GM12865 (cell line): ENCODE results near the gene DHX9.

ENCODE experiments used
- DNase-seq: peaks from one replicate; pipeline ENCODE4 v3.0.0; 2010; ENCODE audit warnings: low read depth
- H3K4me3 ChIP-seq: 2 replicates; pipeline ENCODE4 v1.5.1; 2011; ENCODE audit warnings: mild to moderate bottlenecking, low read depth, low read length, control low read depth
- CTCF ChIP-seq: IDR thresholded peaks from 2 replicates; pipeline ENCODE4 v1.5.1; 2011; ENCODE audit warnings: low read length, control low read depth, low read depth, inconsistent platforms; ENCODE audit not compliant: insufficient read depth; ENCODE audit errors: missing control alignments

DHX9 gene

DNA sequence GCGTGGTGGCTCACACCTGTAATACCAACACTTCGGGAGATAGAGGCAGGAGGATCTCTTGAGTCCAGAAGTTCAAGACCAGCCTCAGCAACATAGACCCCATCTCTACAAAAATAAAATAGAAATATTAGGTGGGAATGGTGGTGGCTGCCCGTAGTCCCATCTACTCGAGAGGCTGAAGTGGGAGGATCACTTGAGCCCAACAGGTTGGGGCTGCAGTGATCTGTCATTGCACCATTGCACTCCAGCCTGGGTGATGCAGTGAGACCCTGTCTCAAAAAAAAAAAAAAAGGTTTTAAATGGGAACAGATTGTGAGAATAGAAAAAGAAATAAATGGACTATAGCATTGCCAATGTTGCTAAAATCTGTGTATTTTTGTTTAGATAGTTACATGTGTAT is 11.2 kb downstream of the DHX9 start:
- no peak for TF ChIP-seq CTCF
- DNase-seq, result no peak
- H3K4me3 ChIP-seq, result no peak overlapping the region

- DNase-seq, result no peak
- H3K4me3 ChIP-seq, result no peak overlapping the region
- no peak for TF ChIP-seq CTCF
These were observed 12.7 kb downstream of the DHX9 start for GRCh38 chr1:182851825-182852224.

DNA sequence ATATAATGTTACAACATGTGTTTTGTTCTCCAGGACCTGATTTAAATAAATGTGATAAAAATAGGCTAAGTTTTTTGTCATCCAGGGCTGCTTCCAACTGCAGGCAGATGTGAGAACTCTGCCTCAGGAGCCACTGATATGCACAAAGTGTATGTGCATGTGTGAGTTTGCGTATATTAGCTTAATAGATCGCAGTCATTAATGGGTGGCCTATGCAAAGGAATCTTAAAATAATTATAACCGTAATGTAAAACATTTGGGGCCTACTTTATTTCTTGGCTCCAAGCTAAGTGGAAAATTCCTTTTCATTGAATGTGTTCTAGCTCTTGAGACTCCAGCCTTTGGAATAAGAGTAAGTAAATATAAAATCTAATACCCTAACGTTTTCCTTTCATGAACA is 16.8 kb downstream of the DHX9 start:
- DNase-seq, result no peak
- H3K4me3 ChIP-seq, result no peak overlapping the region
- no peak for TF ChIP-seq CTCF

DNA sequence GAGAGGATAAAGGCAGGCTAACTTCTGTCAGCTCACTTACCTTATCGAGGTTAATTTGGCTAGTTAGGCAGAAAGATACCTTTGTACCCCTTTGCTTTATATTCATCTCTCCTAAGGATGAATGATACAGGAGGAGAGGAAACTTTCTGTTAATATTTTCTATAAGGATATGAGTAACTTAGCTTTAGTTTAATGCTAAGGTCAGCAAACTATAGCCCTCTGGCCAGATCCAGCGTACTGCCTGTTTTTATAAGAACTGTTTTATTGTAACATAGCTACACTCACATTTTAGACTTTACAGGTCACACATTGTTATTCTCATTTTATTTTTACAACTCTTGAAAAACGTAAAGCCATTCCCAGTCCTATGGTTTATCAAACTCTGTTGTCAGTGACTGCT is 18.1 kb downstream of the DHX9 start:
- no peak overlapping the region for H3K4me3 ChIP-seq
- no peak for TF ChIP-seq CTCF

GRCh38 chr1:182860658-182861057 is 21.5 kb downstream of the DHX9 start:
- H3K4me3 ChIP-seq, result no peak overlapping the region
- no peak for TF ChIP-seq CTCF
- no peak for DNase-seq

More for the DNA sequence above, 18.1 kb downstream of the DHX9 start:
- no peak for DNase-seq

DNA sequence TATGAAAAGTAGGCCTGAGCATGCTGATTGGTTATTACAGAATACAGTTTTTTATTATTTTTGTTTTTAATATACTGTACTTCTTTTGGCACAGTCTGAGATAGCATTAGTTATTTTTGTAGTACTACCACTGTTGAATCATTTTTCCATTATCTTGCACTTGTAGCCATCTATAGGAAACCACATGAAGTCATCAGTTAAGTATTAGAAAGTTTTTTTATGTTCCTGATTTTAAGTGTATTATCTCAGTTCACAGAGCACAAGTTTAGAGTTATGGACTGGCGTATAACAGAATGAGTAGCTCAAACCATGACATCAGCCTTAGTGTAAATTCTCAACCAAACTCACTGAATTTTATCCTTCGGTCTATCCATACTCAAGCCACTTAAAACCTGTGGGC is 22.8 kb downstream of the DHX9 start:
- no peak for TF ChIP-seq CTCF
- H3K4me3 ChIP-seq, result no peak overlapping the region
- no peak for DNase-seq

- no peak overlapping the region for H3K4me3 ChIP-seq
- no peak for TF ChIP-seq CTCF
- DNase-seq, result no peak
These were observed 23.7 kb downstream of the DHX9 start for GRCh38 chr1:182862827-182863226.
